H9 (cell line): ENCODE data around the gene NCAPH2. TPM values are rescaled to one million over a fixed set of nuclear protein-coding genes. Genes with fewer than 3 reads are reported as not detected.
A peak's percentile ranks its signal among the peaks of the same experiment; 100 is the strongest.

Source experiments
- DNase-seq: peaks from one replicate; pipeline ENCODE4 v3.0.0-alpha.2; 2017
- H2AFZ ChIP-seq: one replicate; pipeline ENCODE4 v1.6.1; 2013; ENCODE audit warnings: mild to moderate bottlenecking, low read length, control low read depth, moderate library complexity
- H2AK5ac ChIP-seq: 2 replicates; pipeline ENCODE4 v1.6.1; 2013; ENCODE audit warnings: low read length, control low read depth, mixed read lengths; ENCODE audit not compliant: insufficient read length
- H2BK120ac ChIP-seq: one replicate; pipeline ENCODE4 v1.6.1; 2013; ENCODE audit warnings: low read depth, mild to moderate bottlenecking, low read length, control low read depth, inconsistent platforms; ENCODE audit not compliant: poor library complexity, severe bottlenecking
- H2BK12ac ChIP-seq: 2 replicates; pipeline ENCODE4 v1.6.1; 2013; ENCODE audit warnings: low read length, control low read depth, mixed read lengths, low read depth; ENCODE audit not compliant: insufficient read length
- H2BK15ac ChIP-seq: 2 replicates; pipeline ENCODE4 v1.6.1; 2013; ENCODE audit warnings: low read depth, low read length, control low read depth
- H2BK20ac ChIP-seq: one replicate; pipeline ENCODE4 v1.6.1; 2013; ENCODE audit warnings: low read depth, mild to moderate bottlenecking, low read length, control low read depth, inconsistent platforms; ENCODE audit not compliant: poor library complexity, severe bottlenecking
- H2BK5ac ChIP-seq: 2 replicates; pipeline ENCODE4 v1.6.1; 2013; ENCODE audit warnings: low read length, control low read depth, mixed read lengths; ENCODE audit not compliant: insufficient read length
- H3K14ac ChIP-seq: 2 replicates; pipeline ENCODE4 v1.6.1; 2013; ENCODE audit warnings: low read length, control low read depth; ENCODE audit not compliant: insufficient read depth
- H3K18ac ChIP-seq: 2 replicates; pipeline ENCODE4 v1.6.1; 2013; ENCODE audit warnings: low read depth, mild to moderate bottlenecking, mixed read lengths, low read length, control low read depth; ENCODE audit not compliant: insufficient read length
- H3K23ac ChIP-seq: 2 replicates; pipeline ENCODE4 v1.6.1; 2013; ENCODE audit warnings: low read length, control low read depth, mixed read lengths, low read depth; ENCODE audit not compliant: insufficient read length
- H3K23me2 ChIP-seq: 2 replicates; pipeline ENCODE4 v1.6.1; 2013; ENCODE audit warnings: low read depth, mild to moderate bottlenecking, mixed read lengths, low read length, control low read depth; ENCODE audit not compliant: insufficient read length, poor library complexity, severe bottlenecking
- H3K27ac ChIP-seq: 2 replicates; pipeline ENCODE4 v1.5.1; 2013; ENCODE audit warnings: low read length, control low read depth, mixed read lengths, low read depth; ENCODE audit not compliant: insufficient read length
- H3K27me3 ChIP-seq: 2 replicates; pipeline ENCODE4 v1.6.1; 2013; ENCODE audit warnings: low read length, control low read depth, inconsistent platforms; ENCODE audit not compliant: insufficient read depth
- H3K4ac ChIP-seq: 2 replicates; pipeline ENCODE4 v1.6.1; 2013; ENCODE audit warnings: low read depth, mild to moderate bottlenecking, control low read depth, inconsistent platforms, low read length, moderate library complexity
- H3K4me1 ChIP-seq: 2 replicates; pipeline ENCODE4 v1.6.1; 2013; ENCODE audit warnings: low read length, control low read depth, inconsistent platforms; ENCODE audit not compliant: insufficient read depth
- H3K4me2 ChIP-seq: 2 replicates; pipeline ENCODE4 v1.6.1; 2013; ENCODE audit warnings: low read length, control low read depth, mixed read lengths; ENCODE audit not compliant: insufficient read length, insufficient read depth
- H3K56ac ChIP-seq: 2 replicates; pipeline ENCODE4 v1.6.1; 2013; ENCODE audit warnings: low read depth, mild to moderate bottlenecking, mixed read lengths, low read length, control low read depth; ENCODE audit not compliant: insufficient read length
- H3K79me1 ChIP-seq: 2 replicates; pipeline ENCODE4 v1.6.1; 2013; ENCODE audit warnings: low read depth, mild to moderate bottlenecking, moderate library complexity, low read length, control low read depth, inconsistent platforms; ENCODE audit not compliant: insufficient read depth, poor library complexity, severe bottlenecking
- H3K79me2 ChIP-seq: 2 replicates; pipeline ENCODE4 v1.6.1; 2013; ENCODE audit warnings: low read length, control low read depth, inconsistent platforms; ENCODE audit not compliant: insufficient read depth
- H3K9ac ChIP-seq: 2 replicates; pipeline ENCODE4 v1.6.1; 2013; ENCODE audit warnings: low read length, control low read depth, mixed read lengths; ENCODE audit not compliant: insufficient read length; ENCODE audit errors: extremely low read depth
- H3K9me3 ChIP-seq: one replicate; pipeline ENCODE4 v1.6.1; 2013; ENCODE audit warnings: low read depth, low read length, inconsistent platforms; ENCODE audit not compliant: control insufficient read depth
- H3T11ph ChIP-seq: one replicate; pipeline ENCODE4 v1.6.1; 2013; ENCODE audit warnings: mild to moderate bottlenecking, low read length, control low read depth, inconsistent platforms
- H4K20me1 ChIP-seq: one replicate; pipeline ENCODE4 v1.6.1; 2013; ENCODE audit not compliant: control insufficient read depth, insufficient read length, insufficient read depth
- H4K5ac ChIP-seq: 2 replicates; pipeline ENCODE4 v1.6.1; 2013; ENCODE audit warnings: low read depth, mild to moderate bottlenecking, mixed read lengths, low read length, control low read depth; ENCODE audit not compliant: insufficient read length
- H4K8ac ChIP-seq: replicated peaks from 2 replicates; pipeline ENCODE4 v1.6.1; 2013; ENCODE audit warnings: low read length, control low read depth, mixed read lengths, low read depth; ENCODE audit not compliant: insufficient read length
- H4K91ac ChIP-seq: 2 replicates; pipeline ENCODE4 v1.6.1; 2013; ENCODE audit warnings: low read depth, mild to moderate bottlenecking, moderate library complexity, mixed read lengths, low read length, control low read depth; ENCODE audit not compliant: insufficient read length
- H3K27ac Mint-ChIP-seq, 3 experiments: 2 replicates in 2 of 3; 3 replicates in 1 of 3; pipeline ENCODE4 v1.8.0; 2020 to 2021; ENCODE audit warnings: mixed read lengths in 3 of 3, mild to moderate bottlenecking in 1 of 3, moderate library complexity in 1 of 3
- H3K27me3 Mint-ChIP-seq: 2 replicates; pipeline ENCODE4 v1.8.0; 2021; ENCODE audit warnings: low read depth, mild to moderate bottlenecking, moderate library complexity, mixed read lengths
- H3K36me3 Mint-ChIP-seq, 3 experiments: 2 replicates in 2 of 3; 3 replicates in 1 of 3; pipeline ENCODE4 v1.8.0; 2020 to 2021; ENCODE audit warnings: low read depth in 3 of 3, mixed read lengths in 3 of 3; ENCODE audit not compliant: insufficient read depth in 1 of 3
- H3K4me1 Mint-ChIP-seq, 2 experiments: 2 replicates each; pipeline ENCODE4 v1.8.0; 2020; ENCODE audit warnings: mixed read lengths in 2 of 2
- H3K4me3 Mint-ChIP-seq, 2 experiments: 2 replicates in 1 of 2; 3 replicates in 1 of 2; pipeline ENCODE4 v1.8.0; 2020 to 2021; ENCODE audit warnings: mild to moderate bottlenecking in 2 of 2, mixed read lengths in 2 of 2, moderate library complexity in 1 of 2
- H3K9me3 Mint-ChIP-seq, 2 experiments: 2 replicates in 1 of 2; 3 replicates in 1 of 2; pipeline ENCODE4 v1.8.0; 2020; ENCODE audit warnings: mild to moderate bottlenecking in 2 of 2, mixed read lengths in 2 of 2, moderate library complexity in 1 of 2
- CTCF ChIP-seq: fragments of 200-600 bp; sonication (generic); conservative IDR thresholded peaks from 3 replicates; pipeline ENCODE4 v1.8.0; 2021; ENCODE audit warnings: antibody characterized with exemption, mild to moderate bottlenecking
- WGBS: extraction: QIAGEN DNeasy Blood & Tissue Kit; methylation state at CpG from one replicate; pipeline ENCODE4 v1.1.7; 2013; ENCODE audit warnings: missing lambda C conversion rate, low lambda C conversion rate, mixed read lengths; ENCODE audit not compliant: insufficient read length; ENCODE audit errors: extremely low coverage; 5-methylcytosine and 5-hydroxymethylcytosine counted together
- total RNA-seq: library from RNA; stranded (reverse); gene quantifications from 2 replicates; pipeline ENCODE4 v1.2.1, GENCODE V29; 2021

The NCAPH2 gene
- total RNA-seq, 1 experiment from 2014 or later, result 76.2 TPM

GRCh38 chr22:50473088-50473487, 34.9 kb upstream of the NCAPH2 start:
- Histone ChIP-seq H2BK12ac (no peak overlapping the region), H3K79me1 (peaks cover 19% of the 10 kb centered on the region), H2BK20ac (no peak overlapping the region), H2AK5ac (no peak overlapping the region), H3K23ac (no peak overlapping the region), H4K5ac (no peak overlapping the region), H3K9ac (no peak overlapping the region), H3K4ac (no peak overlapping the region), H4K20me1 (peaks cover 4% of the 10 kb centered on the region), H3K4me1 (no peaks in the 10 kb centered on the region; the same call in 1 of the 2 replicates), H4K8ac (no peak overlapping the region), H3K27me3 (no peaks in the 10 kb centered on the region), H3K14ac (no peak overlapping the region), H3K9me3 (no peaks in the 10 kb centered on the region), H3K23me2 (peaks cover 11% of the 10 kb centered on the region), H2AFZ (no peak overlapping the region), H4K91ac (no peak overlapping the region), H3K4me2 (no peak overlapping the region), H2BK5ac (no peak overlapping the region), H2BK15ac (no peak overlapping the region), H3K56ac (no peak overlapping the region), H3T11ph (no peak overlapping the region), H3K79me2 (peaks cover 16% of the 10 kb centered on the region; the same call in 1 of the 2 replicates), H3K27ac (no peak overlapping the region), H2BK120ac (no peak overlapping the region), H3K18ac (no peak overlapping the region)
- no peak for DNase-seq
- H3K27me3 Mint-ChIP-seq, result peaks cover 10% of the 10 kb centered on the region; the same call in 1 of the 2 replicates
- WGBS, result no CpG with 5 or more reads among the region's 6 CpGs
- H3K9me3 Mint-ChIP-seq, result no peaks in the 10 kb centered on the region
- H3K36me3 Mint-ChIP-seq, result peaks cover 0 to 7% (median 2%) of the 10 kb centered on the region in 3 experiments; a peak in 4 of 7 replicates
- H3K4me3 Mint-ChIP-seq, result peak overlapping the region; percentile 81 to 91
- TF ChIP-seq CTCF, result peak; percentile 51
- peaks cover 38 to 39% of the 10 kb centered on the region in 2 experiments for H3K4me1 Mint-ChIP-seq
- peak overlapping the region in 1 of 3 experiments; percentile 18; a peak in 2 of 7 replicates for H3K27ac Mint-ChIP-seq
